Colonic mucosa (tissue), 4 donors: ENCODE results near the gene GOSR2. TPM values are rescaled to one million over a fixed set of nuclear protein-coding genes. Genes with fewer than 3 reads are reported as not detected.

ENCODE experiments used
- DNase-seq: peaks from one replicate; pipeline ENCODE4 v3.0.0-alpha.2; 2020
- H3K27ac ChIP-seq: fragments of 200-600 bp; one replicate; pipeline ENCODE4 v1.8.0; 2021
- H3K27me3 ChIP-seq: fragments of 200-600 bp; one replicate; pipeline ENCODE4 v1.8.0; 2021
- H3K36me3 ChIP-seq: fragments of 200-600 bp; one replicate; pipeline ENCODE4 v1.8.0; 2021
- H3K4me1 ChIP-seq: fragments of 200-600 bp; one replicate; pipeline ENCODE4 v1.8.0; 2021; ENCODE audit warnings: mild to moderate bottlenecking
- H3K4me3 ChIP-seq: fragments of 200-600 bp; one replicate; pipeline ENCODE4 v1.8.0; 2021
- H3K9ac ChIP-seq, 2 donors: one replicate each; pipeline ENCODE4 v1.7.0; 2013; ENCODE audit warnings: control low read depth in 2 of 2, low read depth in 2 of 2, low read length in 2 of 2
- H3K9me3 ChIP-seq: fragments of 200-600 bp; one replicate; pipeline ENCODE4 v1.8.0; 2021
- intact Hi-C: fragments of 100-400 bp; cut with DNase I; formaldehyde crosslinking; loops from one replicate; pipeline ENCODE4 v1.14.1; 2022
- total RNA-seq, 2 donors: library from RNA; stranded (reverse); fragmentation: NEBNext Ultra II Directional in 1 of 2; extraction: Animal tissue kit (Norgen Biotek cat#: 25700) in 1 of 2; gene quantifications; one replicate each; pipeline ENCODE4 v1.2.1, GENCODE V29; 2021
- TF ChIP-seq, protein P1 (sequence below): fragments of 200-600 bp; IDR thresholded peaks from one replicate; pipeline ENCODE4 v1.8.0; 2022; ENCODE audit warnings: antibody characterized with exemption, mild to moderate bottlenecking
- donor health status: healthy.
- donor health status: DM: no; HTN: no; CAD: no.
- donor health status: DM: no; HTN: no; CAD: no.

The GOSR2 gene
- total RNA-seq, 2 donors from 2014 or later: 36.5 to 39.4 TPM

DNA sequence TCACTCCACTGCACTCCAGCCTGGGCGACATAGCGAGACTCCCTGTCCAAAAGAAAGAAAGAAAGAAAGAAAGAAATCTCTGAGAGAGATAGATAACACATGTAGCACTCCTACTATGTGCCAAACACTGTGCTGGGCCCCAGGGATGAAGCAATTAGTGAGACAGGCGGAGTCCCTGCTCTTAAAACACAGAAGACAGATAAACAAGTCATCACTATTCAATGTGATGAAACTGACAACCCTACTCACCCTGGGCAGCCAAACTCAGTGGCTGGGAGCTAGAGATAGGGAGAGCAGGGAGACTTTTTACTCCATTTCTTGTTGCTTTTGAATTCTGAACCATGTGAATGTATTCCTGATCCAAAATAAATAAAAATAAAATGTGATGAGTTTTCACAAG is 35.2 kb upstream of the GOSR2 start:
- H3K4me3 ChIP-seq: no peak overlapping the region

DNA sequence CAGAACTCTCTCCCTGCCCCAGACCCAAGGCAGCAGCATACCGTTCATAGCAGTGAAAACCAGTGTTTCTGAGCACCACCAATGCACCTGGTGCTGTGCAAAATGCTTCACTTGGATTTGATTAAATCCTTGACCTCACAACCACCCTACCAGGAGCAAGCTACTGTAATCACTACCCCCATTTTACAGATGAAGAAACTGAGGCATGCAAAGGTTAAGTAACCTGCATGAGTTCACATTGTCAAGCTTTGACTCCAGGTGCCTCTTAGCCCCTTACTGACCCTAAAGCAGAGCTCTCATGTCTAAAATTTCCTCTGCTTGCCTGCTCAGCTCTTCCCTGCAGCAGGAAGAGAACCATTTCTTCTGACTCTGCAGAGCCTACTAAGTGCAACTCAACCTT is 34.2 kb upstream of the GOSR2 start:
- intact Hi-C loops: no loop called here
- H3K27ac ChIP-seq: no peak overlapping the region
- H3K27me3 ChIP-seq: no peaks in the 10 kb centered on the region
- DNase-seq: no peak
- H3K4me3 ChIP-seq: no peak overlapping the region
- no peaks in the 10 kb centered on the region for H3K9me3 ChIP-seq
- H3K36me3 ChIP-seq: no peaks in the 10 kb centered on the region
- TF ChIP-seq, protein P1, sequence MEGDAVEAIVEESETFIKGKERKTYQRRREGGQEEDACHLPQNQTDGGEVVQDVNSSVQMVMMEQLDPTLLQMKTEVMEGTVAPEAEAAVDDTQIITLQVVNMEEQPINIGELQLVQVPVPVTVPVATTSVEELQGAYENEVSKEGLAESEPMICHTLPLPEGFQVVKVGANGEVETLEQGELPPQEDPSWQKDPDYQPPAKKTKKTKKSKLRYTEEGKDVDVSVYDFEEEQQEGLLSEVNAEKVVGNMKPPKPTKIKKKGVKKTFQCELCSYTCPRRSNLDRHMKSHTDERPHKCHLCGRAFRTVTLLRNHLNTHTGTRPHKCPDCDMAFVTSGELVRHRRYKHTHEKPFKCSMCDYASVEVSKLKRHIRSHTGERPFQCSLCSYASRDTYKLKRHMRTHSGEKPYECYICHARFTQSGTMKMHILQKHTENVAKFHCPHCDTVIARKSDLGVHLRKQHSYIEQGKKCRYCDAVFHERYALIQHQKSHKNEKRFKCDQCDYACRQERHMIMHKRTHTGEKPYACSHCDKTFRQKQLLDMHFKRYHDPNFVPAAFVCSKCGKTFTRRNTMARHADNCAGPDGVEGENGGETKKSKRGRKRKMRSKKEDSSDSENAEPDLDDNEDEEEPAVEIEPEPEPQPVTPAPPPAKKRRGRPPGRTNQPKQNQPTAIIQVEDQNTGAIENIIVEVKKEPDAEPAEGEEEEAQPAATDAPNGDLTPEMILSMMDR: no peak
- H3K9ac ChIP-seq: no peak overlapping the region
- H3K4me1 ChIP-seq: no peaks in the 10 kb centered on the region

More for the DNA sequence above, 35.2 kb upstream of the GOSR2 start:
- no peak for DNase-seq
- Histone ChIP-seq H3K9ac (no peak overlapping the region), H3K4me1 (no peaks in the 10 kb centered on the region), H3K9me3 (no peaks in the 10 kb centered on the region), H3K36me3 (no peaks in the 10 kb centered on the region), H3K27me3 (no peaks in the 10 kb centered on the region), H3K27ac (no peak overlapping the region)
- TF ChIP-seq, protein P1: no peak
- intact Hi-C loops: no loop called here

DNA sequence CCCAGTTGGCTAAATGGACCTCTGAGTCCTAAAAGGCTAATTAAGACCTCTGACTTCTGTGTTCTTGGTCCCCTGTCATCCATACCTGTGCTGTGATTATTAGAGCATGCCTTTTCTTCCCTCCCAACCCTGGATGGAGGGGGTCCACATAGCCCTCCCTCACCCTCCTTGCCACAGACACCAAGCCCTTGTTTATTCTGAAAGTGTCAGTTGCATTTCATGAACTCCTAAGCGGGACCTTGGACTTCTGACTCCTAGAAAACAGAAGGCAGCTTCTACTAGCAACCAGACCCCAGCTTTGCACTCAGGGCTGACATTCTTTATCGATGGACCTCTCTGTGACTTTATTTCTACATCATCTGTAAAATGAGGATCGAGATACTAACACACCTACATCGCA is 33.4 kb upstream of the GOSR2 start:
- H3K9me3 ChIP-seq: no peaks in the 10 kb centered on the region
- no peaks in the 10 kb centered on the region for H3K36me3 ChIP-seq
- no peak overlapping the region for H3K9ac ChIP-seq
- no peak for DNase-seq
- TF ChIP-seq, protein P1: no peak
- intact Hi-C loops: no loop called here
- no peaks in the 10 kb centered on the region for H3K27me3 ChIP-seq
- H3K4me1 ChIP-seq: no peaks in the 10 kb centered on the region
- H3K4me3 ChIP-seq: no peak overlapping the region
- H3K27ac ChIP-seq: no peak overlapping the region

DNA sequence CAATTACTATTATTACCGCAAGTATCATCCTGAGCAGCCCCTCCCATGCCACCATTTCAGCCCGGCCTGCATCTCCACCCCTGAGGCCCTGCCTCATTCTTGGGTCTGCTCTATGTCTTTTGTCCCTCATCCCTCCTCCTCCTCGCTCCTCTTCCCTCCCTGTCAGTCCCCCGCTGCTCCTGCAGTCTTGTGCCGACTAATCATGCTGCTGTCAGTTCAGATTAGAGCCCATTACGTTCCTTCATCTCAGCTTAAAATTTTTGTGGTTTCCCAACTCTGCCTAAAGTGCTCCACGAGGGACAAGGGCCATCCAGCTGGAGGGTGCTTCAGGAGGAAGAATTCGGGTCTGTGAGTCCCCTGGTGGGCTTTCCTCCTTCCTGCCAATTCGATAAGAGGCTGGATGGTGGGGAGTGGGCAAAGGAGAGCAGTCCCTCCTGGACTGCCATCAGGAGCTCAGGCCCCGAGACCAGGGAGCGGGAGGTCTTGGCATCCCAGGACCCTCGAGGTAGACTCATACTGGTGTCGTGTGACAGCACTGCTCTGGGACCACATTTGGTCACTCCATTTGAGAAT is 32.9 kb upstream of the GOSR2 start:
- Histone ChIP-seq H3K27me3 (no peaks in the 10 kb centered on the region), H3K4me3 (no peak overlapping the region), H3K9ac (no peak overlapping the region), H3K4me1 (no peaks in the 10 kb centered on the region), H3K27ac (no peak overlapping the region), H3K9me3 (no peaks in the 10 kb centered on the region), H3K36me3 (no peaks in the 10 kb centered on the region)
- DNase-seq: no peak
- TF ChIP-seq, protein P1: no peak
- intact Hi-C loops: no loop called here

DNA sequence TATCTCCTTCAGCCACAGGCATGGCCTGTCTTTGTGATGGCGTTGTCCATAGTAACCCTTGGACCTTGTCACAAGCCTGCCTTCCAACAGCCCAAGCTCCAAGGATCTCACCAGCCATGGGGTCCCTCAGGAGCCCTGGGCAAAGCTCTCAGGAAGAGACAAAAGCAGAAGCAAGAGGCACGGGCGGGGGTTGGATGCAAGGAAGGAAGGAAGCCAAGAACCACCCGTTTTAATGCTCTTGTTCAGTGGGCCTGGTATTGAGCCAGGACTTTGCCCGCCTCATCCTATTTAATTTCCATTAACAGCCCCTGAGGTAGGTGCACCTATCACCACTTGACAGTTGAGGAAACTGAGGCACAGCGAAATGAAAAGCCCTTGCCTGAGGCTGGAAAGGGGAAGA is 32.3 kb upstream of the GOSR2 start:
- Histone ChIP-seq H3K27ac (no peak overlapping the region), H3K4me1 (no peaks in the 10 kb centered on the region), H3K36me3 (no peaks in the 10 kb centered on the region), H3K9me3 (no peaks in the 10 kb centered on the region), H3K4me3 (no peak overlapping the region), H3K9ac (no peak overlapping the region), H3K27me3 (no peaks in the 10 kb centered on the region)
- intact Hi-C loops: no loop called here
- TF ChIP-seq, protein P1: no peak
- no peak for DNase-seq
